NCI-H1417 treated with DMSO at 0.1 percent for 48 hours (cell line): ENCODE results near the gene IRF3.

Experiments used
- DNase-seq: peaks from one replicate; lab custom pipeline; 2025; lab: John Stamatoyannopoulos, UW

Gene IRF3, protein sequence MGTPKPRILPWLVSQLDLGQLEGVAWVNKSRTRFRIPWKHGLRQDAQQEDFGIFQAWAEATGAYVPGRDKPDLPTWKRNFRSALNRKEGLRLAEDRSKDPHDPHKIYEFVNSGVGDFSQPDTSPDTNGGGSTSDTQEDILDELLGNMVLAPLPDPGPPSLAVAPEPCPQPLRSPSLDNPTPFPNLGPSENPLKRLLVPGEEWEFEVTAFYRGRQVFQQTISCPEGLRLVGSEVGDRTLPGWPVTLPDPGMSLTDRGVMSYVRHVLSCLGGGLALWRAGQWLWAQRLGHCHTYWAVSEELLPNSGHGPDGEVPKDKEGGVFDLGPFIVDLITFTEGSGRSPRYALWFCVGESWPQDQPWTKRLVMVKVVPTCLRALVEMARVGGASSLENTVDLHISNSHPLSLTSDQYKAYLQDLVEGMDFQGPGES

DNA sequence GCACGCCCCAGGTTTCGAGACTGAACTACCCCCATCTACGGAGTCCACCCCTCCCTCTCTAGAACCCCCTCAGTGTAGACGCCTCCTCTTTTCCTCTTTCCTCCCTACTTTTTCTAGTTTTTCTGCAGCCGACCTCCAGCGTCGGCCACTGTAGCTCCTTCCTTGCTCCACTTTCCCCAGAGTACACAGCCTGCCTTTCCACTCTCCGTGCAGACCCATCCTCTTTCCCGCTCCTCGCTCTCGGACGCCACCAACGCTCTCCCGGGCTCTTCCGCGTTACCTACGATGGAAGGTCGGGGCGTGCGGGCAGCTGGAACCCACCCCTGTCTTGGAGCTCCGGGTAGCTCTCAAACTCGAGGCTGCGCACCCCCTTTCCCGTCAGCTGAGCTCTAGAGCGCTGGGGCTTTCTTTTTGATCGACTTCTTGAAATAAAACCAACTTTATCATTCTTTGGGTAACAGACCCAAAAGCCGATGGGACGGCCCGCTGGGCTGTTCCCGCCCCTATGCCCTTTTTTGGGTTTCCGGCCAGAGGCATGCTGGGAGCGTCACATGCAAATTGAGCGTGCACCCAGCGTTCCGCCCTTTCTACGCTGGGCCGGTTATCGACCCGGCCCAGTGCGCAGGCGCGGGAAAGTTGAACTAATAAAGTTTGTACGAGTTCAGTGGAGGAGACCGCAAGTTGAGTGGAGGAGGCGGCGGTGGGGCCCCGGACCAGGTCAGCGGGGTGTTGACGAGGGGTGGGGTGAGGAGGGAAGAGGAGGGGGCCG lies at the start of gene IRF3, which contains the start of gene BCL2L12:
Gene IRF3, minus strand, starts transcription at position 507 of the 769 bp plus-strand sequence. CDS start 1,019 bp downstream, outside the sequence.
Gene BCL2L12, plus strand, starts transcription at position 583 of the 769 bp plus-strand sequence. CDS start 760 bp downstream, outside the sequence.
- DNase-seq, result no peak

DNA sequence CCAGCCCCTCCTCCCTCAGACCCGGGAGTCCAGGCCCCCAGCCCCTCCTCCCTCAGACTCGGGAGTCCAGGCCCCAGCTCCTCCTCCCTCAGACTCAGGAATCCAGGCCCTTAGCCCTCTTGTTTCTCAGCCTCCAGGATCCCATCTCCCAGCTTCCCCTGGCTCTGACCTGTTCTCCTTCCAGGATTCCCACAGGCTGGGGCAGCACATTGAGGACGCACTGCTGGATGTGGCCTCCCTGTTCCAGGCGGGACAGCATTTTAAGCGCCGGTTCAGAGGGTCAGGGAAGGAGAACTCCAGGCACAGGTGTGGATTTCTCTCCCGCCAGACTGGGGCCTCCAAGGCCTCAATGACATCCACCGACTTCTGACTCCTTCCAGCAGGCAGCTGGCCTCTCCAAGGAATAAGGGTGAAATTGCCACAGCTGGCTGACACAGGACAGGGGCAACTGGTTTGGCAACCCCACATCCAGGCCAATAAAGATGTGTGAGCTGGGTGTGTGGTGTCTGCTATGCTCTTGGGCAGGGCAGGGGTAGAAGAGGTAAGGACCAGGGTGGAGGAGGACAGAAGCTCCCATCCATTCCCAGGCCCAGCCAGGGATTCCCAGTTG lies 47.7 kb upstream of the IRF3 start:
- DNase-seq, result no peak

DNA sequence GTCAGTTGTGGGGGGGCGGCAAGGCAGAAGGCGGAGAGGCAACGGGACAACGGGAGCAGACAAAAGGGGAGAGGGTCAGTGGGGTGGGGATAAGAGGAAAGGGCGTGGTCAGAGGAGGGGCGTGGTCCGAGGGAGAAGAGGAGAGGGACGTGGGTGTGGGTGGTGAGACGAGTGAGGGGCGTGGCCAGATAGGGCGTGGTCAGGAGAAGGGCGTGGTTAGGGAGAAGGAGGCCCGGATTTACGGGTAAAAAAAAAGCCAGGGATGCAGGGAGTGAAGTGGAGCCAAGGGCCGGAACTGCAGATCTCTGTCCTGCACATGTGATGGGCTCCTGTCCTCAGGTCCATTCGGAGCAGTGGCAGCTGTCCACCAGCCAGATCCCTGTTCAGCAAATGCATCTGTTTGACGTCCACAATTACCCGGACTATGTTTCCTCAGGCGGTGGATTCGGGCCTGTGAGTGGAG lies 46.8 kb upstream of the IRF3 start:
- DNase-seq, result no peak

DNA sequence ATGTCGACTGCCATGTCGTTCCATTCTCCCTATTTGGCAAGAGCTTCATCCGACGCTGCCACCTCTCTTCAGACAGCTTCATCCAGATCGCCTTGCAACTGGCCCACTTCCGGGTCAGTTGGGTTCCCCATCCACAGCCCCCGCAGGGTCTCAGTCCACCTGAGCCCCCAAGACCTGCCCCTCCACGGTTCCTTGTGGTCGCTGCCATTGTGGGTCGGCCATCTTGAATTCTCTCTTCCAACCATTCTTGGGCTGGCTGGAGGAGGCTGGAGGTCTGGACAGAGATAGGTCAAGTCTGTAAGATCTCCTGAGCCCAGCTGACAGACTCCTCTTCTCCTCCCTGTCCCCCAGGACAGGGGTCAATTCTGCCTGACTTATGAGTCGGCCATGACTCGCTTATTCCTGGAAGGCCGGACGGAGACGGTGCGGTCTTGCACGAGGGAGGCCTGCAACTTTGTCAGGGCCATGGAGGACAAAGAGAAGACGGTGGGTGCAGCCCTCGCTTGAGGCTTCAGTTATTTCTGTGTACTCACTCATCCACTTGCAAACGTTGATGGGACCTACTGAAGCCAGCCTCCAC lies 44.8 kb upstream of the IRF3 start:
- DNase-seq, result no peak

DNA sequence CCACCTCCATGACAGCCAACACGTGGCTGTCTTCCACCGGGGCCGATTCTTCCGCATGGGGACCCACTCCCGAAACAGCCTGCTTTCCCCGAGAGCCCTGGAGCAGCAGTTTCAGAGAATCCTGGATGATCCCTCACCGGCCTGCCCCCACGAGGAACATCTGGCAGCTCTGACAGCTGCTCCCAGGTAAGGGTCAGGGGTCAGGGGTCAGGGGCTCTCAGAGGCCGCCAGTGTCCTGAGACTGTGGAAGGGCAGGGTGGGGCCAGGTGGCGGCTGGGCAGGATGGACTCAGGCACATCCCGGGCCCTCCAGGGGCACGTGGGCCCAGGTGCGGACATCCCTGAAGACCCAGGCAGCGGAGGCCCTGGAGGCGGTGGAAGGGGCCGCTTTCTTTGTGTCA lies 40.3 kb upstream of the IRF3 start:
- no peak for DNase-seq

DNA sequence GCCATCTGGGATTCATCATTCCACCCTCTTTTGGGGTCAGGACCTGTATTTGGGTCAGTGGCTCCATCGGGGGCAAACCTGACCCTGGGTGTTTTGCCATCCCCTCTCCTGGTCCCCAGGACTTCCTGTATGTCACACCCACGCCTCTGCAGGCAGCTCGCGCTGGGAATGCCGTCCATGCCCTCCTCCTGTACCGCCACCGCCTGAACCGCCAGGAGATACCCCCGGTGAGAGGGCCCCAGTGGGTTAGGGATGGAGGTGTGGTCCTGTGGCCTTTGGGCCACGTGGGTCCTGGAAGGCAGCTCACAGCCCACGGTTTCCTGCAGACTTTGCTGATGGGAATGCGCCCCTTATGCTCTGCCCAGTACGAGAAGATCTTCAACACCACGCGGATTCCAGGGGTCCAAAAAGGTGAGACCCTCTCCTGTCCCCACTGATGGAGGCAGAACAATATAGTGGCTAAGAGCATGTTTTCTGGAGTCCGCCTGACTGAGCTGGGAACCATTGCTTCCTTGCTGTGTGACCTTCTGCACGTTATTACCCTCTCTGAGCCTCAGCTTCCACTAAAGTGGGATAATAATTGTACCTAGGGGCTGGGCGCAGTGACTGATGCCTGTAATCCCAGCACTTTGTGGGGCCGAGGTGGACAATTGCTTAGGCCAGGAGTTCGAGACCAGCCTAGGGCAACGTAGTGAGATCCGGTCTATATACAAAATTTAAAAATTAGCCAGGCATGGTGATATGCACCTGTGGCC lies 39.4 kb upstream of the IRF3 start:
- no peak for DNase-seq

DNA sequence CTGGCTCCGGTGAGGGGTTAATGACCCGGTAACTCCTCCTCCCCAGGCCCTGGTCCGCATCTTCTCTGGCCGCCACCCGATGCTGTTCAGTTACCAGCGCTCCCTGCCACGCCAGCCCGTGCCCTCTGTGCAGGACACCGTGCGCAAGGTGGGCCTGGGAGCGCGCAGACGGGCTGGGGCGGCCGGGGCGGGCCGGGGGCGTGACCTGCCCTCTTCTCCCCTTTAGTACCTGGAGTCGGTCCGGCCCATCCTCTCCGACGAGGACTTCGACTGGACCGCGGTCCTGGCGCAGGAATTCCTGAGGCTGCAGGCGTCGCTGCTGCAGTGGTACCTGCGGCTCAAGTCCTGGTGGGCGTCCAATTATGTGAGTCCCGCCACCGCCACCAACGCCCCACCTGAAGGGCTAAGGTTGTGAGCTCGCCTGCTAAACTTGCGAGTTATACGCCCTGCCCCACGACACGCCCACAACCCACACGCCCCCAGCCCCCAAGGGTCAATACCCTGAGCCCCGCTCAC lies 35.7 kb upstream of the IRF3 start:
- no peak for DNase-seq

DNA sequence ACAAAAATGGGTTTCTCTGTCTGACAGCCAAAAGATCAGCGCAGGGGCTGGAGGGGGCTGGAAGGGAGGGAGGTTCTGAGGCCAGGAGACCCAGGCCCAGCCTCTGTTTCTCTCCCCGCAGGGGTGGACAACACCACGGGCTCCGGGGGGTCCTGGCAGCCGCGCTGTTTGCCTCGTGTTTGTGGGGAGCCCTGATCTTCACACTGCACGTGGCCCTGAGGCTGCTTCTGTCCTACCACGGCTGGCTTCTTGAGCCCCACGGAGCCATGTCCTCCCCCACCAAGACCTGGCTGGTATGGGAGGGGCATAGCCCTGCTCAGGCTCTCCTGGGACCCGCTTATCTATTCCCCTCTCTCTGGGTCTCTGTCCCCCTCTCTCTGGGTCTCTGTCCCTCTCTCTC lies 34.9 kb upstream of the IRF3 start:
- no peak for DNase-seq

DNA sequence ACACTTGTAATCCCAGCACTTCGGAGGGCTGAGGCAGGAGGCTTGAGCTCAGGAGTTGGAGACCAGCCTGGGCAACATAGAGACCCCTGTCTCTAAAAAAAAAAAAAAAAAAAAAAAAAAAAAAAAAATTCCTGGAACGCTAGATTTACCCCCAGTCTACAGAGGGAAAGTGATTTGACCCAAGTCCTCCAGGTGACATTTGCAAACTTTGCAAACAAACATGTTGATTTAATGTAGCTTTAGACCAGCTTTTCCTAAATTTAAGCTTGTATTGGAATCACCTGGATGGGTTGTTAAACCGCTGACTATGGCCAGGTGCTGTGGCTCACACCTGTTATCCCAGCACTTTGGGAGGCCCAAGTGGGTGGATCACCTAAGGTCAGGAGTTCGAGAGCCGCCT lies 33.7 kb upstream of the IRF3 start:
- no peak for DNase-seq

DNA sequence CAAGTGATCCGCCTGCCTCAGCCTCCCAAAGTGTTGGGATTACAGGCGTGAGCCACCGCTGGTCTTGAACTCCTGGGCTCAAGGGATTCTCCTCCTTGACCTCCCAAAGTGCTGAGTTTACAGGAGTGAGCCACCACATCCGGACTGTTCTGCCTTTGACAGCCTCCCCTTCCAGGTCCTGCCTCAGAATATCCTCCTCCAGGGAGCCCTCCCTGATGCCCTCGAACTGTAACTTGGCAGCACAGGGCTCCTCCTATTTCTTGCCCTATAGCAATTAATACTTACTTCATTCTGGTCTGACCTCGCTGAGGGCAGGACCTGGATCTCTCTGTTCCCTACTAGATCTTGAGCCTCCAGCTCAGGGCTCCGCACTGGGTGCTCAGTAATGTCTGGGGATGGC lies 31.2 kb upstream of the IRF3 start:
- DNase-seq, result no peak

DNA sequence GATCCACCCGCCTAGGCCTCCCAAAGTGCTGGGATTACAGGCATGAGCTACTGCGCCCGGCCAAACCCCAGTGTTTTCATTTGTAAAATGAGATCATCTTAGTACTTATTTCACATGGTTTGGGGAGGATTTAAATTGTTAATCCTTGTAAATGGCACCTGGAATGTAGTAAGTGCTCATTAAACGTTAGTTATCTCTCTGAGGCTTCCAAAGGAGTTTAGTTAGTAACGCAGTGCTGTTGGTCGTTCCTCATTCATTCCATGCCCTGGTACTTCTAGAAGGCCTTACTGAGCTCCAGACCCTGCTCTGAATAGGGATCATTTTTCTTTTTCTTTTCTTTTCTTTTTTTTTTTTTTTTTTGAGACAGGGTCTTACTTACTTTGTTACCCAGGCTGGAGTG lies 30.5 kb upstream of the IRF3 start:
- DNase-seq, result no peak

DNA sequence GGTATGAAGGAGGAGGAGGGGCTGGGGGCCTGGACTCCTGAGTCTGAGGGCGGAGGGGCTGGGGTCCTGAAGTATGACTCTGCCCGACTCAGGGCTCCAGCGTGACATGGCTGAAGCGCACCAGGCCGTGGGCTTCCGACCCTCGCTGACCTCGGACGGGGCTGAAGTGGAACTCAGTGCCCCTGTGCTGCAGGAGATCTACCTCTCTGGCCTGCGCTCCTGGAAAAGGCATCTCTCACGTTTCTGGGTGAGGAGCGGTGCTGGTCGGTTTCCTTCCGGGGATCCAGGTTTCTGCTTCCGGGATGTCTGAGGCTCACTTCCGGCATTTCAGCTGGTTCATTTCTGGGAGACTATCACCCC lies 26.5 kb upstream of the IRF3 start:
- no peak for DNase-seq

DNA sequence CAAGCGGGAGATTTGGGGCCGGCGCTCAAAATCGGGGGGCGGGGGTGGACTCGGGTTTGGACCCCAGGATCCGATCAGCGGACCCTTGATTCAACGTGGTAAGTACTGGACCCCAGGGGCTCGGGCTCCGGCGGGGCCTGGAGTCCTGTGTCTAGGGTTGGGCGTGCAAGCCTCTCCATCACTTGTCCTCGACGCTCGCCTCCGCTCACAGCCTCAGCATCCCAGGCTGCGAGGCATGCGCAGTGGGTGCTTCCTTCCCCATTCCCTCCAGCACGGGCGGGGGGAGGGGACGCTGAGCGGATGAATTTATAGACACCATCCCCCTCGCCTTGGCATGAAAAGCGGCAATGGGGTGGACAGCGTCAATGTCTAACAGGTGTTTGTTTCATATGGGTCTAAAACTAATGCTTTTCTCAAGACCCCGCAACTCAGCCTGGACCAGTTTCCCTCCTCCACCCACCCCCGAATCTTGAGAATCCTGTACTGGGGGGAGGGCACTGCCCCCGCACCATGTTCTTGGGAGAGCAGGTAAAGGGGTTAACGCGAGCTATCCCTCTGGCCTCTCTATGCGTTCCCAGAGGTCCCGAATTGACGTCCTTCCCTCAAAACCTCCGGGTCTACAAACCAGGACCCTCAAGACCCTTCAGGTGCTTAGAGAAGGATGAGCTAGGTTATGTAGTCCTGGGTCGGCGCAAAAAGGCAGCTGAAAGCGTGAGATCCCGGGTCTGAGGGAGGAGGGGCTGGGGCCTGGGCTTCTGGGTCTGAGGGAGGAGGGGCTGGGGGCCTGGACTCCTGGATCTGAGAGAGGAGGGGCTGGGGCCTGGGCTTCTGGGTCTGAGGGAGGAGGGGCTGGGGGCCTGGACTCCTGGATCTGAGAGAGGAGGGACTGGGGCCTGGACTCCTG lies 25.8 kb upstream of the IRF3 start:
- DNase-seq, result no peak

DNA sequence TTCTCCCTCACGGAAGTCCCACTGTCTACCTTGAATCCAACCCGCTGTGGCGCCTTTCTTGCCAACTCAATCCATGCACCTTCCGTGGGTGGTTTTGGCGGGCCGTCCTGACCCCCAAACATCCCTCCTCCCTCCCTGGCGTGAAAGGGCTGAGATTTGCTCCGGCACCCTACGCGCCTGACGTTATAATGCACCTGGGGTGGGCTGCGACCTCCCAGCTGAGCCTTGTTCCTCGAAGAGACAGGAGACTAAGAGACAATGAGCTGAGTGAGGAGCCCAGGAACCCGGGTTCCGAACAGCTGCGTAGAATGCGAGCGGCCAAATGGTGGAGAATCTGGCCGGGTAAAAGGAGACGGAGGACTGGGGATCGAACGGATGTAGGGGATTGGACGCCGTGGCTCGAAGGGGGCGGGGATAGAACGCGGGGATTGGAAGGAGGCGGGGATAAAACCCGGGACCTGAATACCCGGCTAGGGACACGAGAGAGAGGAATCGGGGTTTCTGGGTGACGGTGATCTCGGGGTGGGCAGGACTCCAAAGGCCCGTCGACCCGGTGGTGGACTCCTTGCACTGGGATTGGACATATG lies 25.1 kb upstream of the IRF3 start, which contains the start of gene CPT1C:
Gene CPT1C, plus strand, starts transcription at position 461 of the 587 bp plus-strand sequence. CDS start 1,137 bp downstream, outside the sequence.
- no peak for DNase-seq

DNA sequence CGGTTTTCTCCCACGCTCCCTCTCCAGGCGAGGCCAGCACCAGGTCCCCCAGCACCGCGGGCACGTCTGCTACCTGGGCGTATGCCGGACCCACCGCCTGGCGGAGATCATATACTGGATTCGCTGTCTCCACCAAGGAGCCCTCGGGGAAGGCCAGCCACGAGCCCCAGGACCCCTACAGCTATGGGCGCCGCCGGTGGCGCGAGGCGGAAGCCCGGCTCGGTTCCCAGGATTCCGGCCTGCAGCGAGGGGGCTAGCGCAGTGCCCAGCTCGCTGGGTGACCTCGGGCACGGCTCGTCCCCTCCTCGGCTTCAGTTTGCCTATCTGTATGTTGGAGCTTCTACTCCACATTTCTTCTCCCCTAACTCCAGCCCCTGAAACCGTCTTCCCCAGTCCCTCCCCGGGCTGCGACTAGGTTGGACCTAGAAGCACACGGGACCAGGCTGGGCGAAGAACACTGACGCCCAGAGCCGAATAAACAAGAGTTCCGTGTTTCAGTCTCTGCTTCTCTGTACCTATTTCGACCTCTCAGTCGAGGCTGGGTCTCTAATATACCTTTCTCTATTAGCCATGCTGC lies 24.5 kb upstream of the IRF3 start:
- DNase-seq, result no peak

DNA sequence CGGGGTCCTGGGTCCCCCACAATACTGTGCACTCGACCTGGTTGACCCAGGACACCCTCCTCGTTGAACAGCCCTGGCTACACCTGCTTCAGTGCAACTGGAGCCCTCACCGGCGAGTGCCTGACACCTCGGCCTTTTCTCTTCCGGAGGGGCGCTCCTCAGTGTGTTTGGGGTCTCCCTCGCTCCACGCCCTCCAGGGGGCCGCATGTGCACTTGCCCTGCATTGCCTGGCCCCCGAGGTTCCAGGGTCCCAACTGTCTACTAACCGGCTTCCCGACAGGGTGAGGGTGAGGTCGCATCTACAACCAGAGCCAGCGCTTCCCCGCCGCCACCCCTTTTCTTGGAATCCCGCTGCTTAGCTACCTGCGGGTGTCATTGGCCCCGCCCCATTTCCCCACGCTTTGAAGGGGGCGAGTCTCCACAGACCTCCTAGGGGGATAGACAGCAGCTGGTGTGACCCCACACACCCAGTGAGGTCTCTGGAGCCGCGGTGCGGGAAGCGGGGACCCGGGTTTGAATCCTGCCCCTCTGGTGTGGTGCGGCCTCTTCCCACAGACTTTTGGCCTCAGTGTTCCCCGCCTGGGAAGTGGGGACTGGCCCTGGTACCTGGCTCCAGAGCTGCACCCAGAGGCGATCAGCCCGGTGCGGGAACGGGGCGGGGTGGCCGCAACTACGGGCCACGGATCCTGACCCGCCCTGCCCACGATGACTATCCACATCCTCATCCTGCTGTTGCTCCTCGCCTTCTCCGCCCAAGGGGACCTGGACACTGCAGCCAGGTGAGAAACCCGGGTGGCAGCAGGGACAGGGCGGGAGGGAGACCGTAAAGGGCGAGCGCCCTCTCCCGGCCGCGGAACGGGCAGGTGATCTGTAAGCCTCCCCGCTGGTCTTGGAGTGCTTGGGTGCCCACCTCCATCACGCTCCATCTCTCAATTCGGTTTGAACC lies 23.7 kb upstream of the IRF3 start, which contains the start of gene ADM5:
Gene ADM5, plus strand, starts transcription at position 462 of the 946 bp plus-strand sequence. Its CDS starts 244 bp downstream, at position 706.
- no peak for DNase-seq

DNA sequence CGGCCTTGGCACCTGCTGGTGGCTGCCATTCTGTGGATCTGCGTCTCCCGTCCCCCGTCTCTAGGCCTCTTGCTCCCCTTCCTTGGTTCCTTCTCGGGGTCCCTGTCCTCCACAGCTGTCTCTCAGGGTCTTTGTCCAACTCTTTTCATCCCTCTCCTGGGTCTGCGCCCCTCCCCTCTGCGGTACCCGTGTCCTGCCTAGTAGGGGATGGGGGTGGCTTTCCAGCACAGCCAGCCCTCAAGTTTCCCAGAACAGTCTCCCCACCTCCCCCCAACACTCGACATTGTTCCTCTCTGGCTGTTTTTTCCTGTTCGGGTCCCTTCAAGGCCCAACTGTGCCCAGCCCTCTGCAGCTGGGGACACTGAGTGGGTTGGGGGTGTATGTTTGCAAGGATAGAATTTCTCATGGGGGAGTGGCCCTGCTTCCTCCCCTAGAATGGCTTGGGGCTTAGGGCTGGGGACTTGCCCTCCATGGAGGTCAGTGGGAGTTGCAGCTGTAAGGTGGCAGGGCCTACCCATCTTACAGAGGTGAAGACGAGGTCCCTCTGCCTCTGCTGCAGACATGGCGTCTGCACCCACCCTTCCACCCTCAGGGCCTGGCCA lies 23.0 kb upstream of the IRF3 start:
- no peak for DNase-seq
